Measurements from ENCODE around the gene CPT1B. TPM values are rescaled to one million over a fixed set of nuclear protein-coding genes. Genes with fewer than 3 reads are reported as not detected.
A peak's percentile ranks its signal among the peaks of the same experiment; 100 is the strongest.

The CPT1B gene
- total RNA-seq, 2 experiments from 2014 or later = 59.1 to 68.3 TPM

- no peak for TF ChIP-seq CTCF (IDR thresholded peaks at IDR 0.05)
- Histone ChIP-seq H3K9me3 (ENCODE audit: control insufficient read depth in 1 of 2, insufficient read depth in 1 of 2, low read length in 2 of 2) (no peaks in the 10 kb centered on the region), H3K27me3 (ENCODE audit: control insufficient read depth in 1 of 2, insufficient read depth in 2 of 2, low read length in 2 of 2) (no peaks in the 10 kb centered on the region), H3K27ac (ENCODE audit: low read depth in 1 of 2, low read length in 2 of 2) (no peak overlapping the region), H3K4me1 (ENCODE audit: insufficient read depth, low read length) (peaks cover 22% of the 10 kb centered on the region), H3K36me3 (ENCODE audit: insufficient read depth, low read length) (peaks cover 3% of the 10 kb centered on the region), H3K4me3 (ENCODE audit: low read length) (no peak overlapping the region)
- Mint-ChIP-seq H3K27me3 (no peaks in the 10 kb centered on the region), H3K4me3 (no peak overlapping the region), H3K36me3 (ENCODE audit: low read depth) (peaks cover 13% of the 10 kb centered on the region), H3K4me1 (ENCODE audit: low read depth) (peaks cover 25% of the 10 kb centered on the region), H3K27ac (no peak overlapping the region), H3K9me3 (no peaks in the 10 kb centered on the region)
- ChIA-PET CTCF (no interaction called here), POLR2A (no interaction called here)
- ATAC-seq (ENCODE audit: poor library complexity) = no peak
- intact Hi-C loops (cut with DNase I, micrococcal nuclease) = no loop called here
- DNase-seq = no peak
Measured at GRCh38 chr22:50585781-50586180, 7.6 kb upstream of the CPT1B start.

GRCh38 chr22:50585238-50585637 lies 7.0 kb upstream of the CPT1B start:
- Mint-ChIP-seq H3K36me3 (ENCODE audit: low read depth) (peaks cover 19% of the 10 kb centered on the region), H3K27me3 (no peaks in the 10 kb centered on the region), H3K4me1 (ENCODE audit: low read depth) (peaks cover 28% of the 10 kb centered on the region), H3K27ac (no peak overlapping the region), H3K9me3 (no peaks in the 10 kb centered on the region), H3K4me3 (peak overlapping the region; percentile 56)
- H3K4me3 ChIP-seq (ENCODE audit: low read length) = no peak overlapping the region
- POLR2A ChIA-PET = no interaction called here
- no peaks in the 10 kb centered on the region for H3K27me3 ChIP-seq (ENCODE audit: control insufficient read depth in 1 of 2, insufficient read depth in 2 of 2, low read length in 2 of 2)
- H3K9me3 ChIP-seq (ENCODE audit: control insufficient read depth in 1 of 2, insufficient read depth in 1 of 2, low read length in 2 of 2) = no peaks in the 10 kb centered on the region
- TF ChIP-seq CTCF (IDR thresholded peaks at IDR 0.05) = no peak
- peaks cover 5% of the 10 kb centered on the region for H3K36me3 ChIP-seq (ENCODE audit: insufficient read depth, low read length)
- peaks cover 22% of the 10 kb centered on the region for H3K4me1 ChIP-seq (ENCODE audit: insufficient read depth, low read length)
- H3K27ac ChIP-seq (ENCODE audit: low read depth in 1 of 2, low read length in 2 of 2) = no peak overlapping the region
- intact Hi-C loops (cut with DNase I, micrococcal nuclease) = no loop called here
- ATAC-seq (ENCODE audit: poor library complexity) = no peak
- DNase-seq = no peak
- CTCF ChIA-PET = no interaction called here

DNA sequence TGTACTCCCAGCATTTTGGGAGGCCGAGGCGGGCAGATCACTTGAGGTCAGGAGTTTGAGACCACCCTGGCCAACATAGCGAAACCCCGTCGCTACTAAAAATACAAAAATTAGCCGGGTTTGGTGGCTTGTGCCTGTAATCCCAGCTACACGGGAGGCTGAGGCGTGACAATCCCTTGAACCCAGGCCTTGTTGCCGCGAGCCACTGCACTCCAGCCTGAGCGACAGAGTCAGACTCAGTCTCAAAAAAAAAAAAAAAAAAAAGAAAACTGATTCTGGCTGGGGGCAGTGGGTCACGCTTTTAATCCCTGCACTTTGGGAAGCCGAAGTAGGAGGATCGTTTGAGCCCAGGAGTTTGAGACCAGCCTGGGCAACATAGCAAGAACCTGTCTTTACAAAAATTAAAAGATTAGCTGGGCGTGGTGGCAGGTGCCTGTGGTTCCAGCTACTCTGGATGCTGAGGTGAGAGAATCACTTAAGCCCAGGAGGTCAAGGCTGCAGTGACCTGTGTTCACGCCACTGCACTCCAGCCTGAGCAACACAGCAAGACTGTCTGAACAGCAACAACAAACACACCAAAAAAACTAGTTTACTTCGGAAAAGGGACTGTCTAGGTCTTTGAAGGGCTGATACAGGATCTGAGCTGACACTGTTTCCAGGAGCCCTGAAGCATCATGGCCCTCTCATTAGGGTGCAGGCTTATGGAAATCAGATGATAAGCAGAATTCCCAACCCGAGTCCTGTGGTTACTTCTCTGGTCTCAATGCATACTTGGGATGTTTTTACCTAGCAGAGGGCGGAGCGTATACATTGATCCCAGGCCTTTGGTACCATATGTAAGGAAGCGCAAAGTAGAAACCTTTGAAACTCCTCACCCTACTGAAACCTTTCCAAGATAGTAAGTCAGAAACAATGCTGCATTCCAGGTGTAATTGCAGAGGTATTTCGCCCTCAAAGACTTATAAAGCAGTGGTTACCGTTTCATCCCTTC lies 6.2 kb upstream of the CPT1B start:
- Mint-ChIP-seq H3K4me1 (ENCODE audit: low read depth) (peaks cover 35% of the 10 kb centered on the region), H3K36me3 (ENCODE audit: low read depth) (peaks cover 27% of the 10 kb centered on the region), H3K27ac (no peak overlapping the region), H3K4me3 (peak overlapping the region; percentile 82), H3K9me3 (no peaks in the 10 kb centered on the region), H3K27me3 (no peaks in the 10 kb centered on the region)
- no peak for ATAC-seq (ENCODE audit: poor library complexity)
- ChIA-PET POLR2A (interaction anchor here (0.9 to 2.1 kb wide), 3 partner anchors 37 to 59 kb away, joined by 3 to 16 read pairs (median 4); partner anchors contain the start of gene SCO2), CTCF (interaction anchor here (1.0 kb wide), 1 partner anchor 22 kb away, joined by 3 read pairs; the partner anchor contains the start of gene SYCE3)
- Histone ChIP-seq H3K9me3 (ENCODE audit: control insufficient read depth in 1 of 2, insufficient read depth in 1 of 2, low read length in 2 of 2) (no peaks in the 10 kb centered on the region), H3K27me3 (ENCODE audit: control insufficient read depth in 1 of 2, insufficient read depth in 2 of 2, low read length in 2 of 2) (no peaks in the 10 kb centered on the region), H3K4me3 (ENCODE audit: low read length) (no peak overlapping the region), H3K4me1 (ENCODE audit: insufficient read depth, low read length) (peaks cover 25% of the 10 kb centered on the region), H3K27ac (ENCODE audit: low read depth in 1 of 2, low read length in 2 of 2) (no peak overlapping the region), H3K36me3 (ENCODE audit: insufficient read depth, low read length) (peaks cover 5% of the 10 kb centered on the region)
- no peak for TF ChIP-seq CTCF (IDR thresholded peaks at IDR 0.05)
- DNase-seq = no peak
- intact Hi-C loops (cut with DNase I, micrococcal nuclease) = loop anchor here in 1 of 2 experiments (5.0 kb wide), 2 partner anchors 37 to 57 kb away; partner anchors contain the start of genes KLHDC7B and SCO2

Measured in CD4-positive, alpha-beta T cell (primary cell).